K562 (cell line): ENCODE results near the gene CCDC17. TPM values are rescaled to one million over a fixed set of nuclear protein-coding genes. Genes with fewer than 3 reads are reported as not detected.

ENCODE experiments used
- CBFA2T3 ChIP-seq: fragments of 450-650 bp; IDR thresholded peaks from 2 replicates; pipeline ENCODE4 v1.6.1; 2017
- CHD2 ChIP-seq: IDR thresholded peaks from 2 replicates; pipeline ENCODE4 v1.6.1; 2011; ENCODE audit warnings: low read depth, low read length
- CXXC5 ChIP-seq: fragments of 250-450 bp; sonication (Bioruptor Pico); IDR thresholded peaks from 2 replicates; pipeline ENCODE4 v1.8.0; 2022; ENCODE audit warnings: inconsistent platforms, mild to moderate bottlenecking, moderate library complexity
- FOXJ3 ChIP-seq: sonication (generic); formaldehyde crosslinking; IDR thresholded peaks from 2 replicates; pipeline ENCODE4 v1.4.0; 2020; ENCODE audit warnings: mild to moderate bottlenecking, missing genetic modification reagents
- LCOR ChIP-seq: sonication (generic); formaldehyde crosslinking; IDR thresholded peaks from 2 replicates; pipeline ENCODE4 v1.8.0; 2022; ENCODE audit warnings: mild to moderate bottlenecking, missing genetic modification reagents
- LEF1 ChIP-seq: fragments of 450-650 bp; IDR thresholded peaks from 2 replicates; pipeline ENCODE4 v1.6.1; 2016; ENCODE audit warnings: mild to moderate bottlenecking
- NFIC ChIP-seq: fragments of 450-650 bp; IDR thresholded peaks from 2 replicates; pipeline ENCODE4 v1.6.1; 2017; ENCODE audit warnings: mild to moderate bottlenecking, inconsistent platforms
- PHF21A ChIP-seq: fragments of 450-650 bp; IDR thresholded peaks from 2 replicates; pipeline ENCODE4 v1.6.1; 2017; ENCODE audit warnings: low read depth, borderline replicate concordance
- RCOR1 ChIP-seq, 2 experiments: IDR thresholded peaks; 2 replicates each; pipeline ENCODE4 v1.6.1; 2012; ENCODE audit warnings: low read depth in 2 of 2, low read length in 2 of 2, borderline replicate concordance in 1 of 2, improper control_type of control experiment in 1 of 2
- REST ChIP-seq, 2 experiments: fragments of 450-650 bp; formaldehyde crosslinking in 1 of 2; IDR thresholded peaks; 2 replicates each; pipeline versions ENCODE4 v1.4.0 to v1.6.1; 2014 to 2020; ENCODE audit warnings: mild to moderate bottlenecking in 2 of 2, borderline replicate concordance in 1 of 2, low read depth in 1 of 2
- SMARCC2 ChIP-seq: fragments of 450-650 bp; IDR thresholded peaks from 2 replicates; pipeline ENCODE4 v1.6.1; 2017; ENCODE audit warnings: antibody characterized with exemption, moderate library complexity, mild to moderate bottlenecking, low read depth
- XRCC4 ChIP-seq: IDR thresholded peaks from one replicate; pipeline ENCODE4 v1.6.1; 2011; ENCODE audit not compliant: insufficient read depth, insufficient read length; ENCODE audit errors: extremely low read depth
- ZBTB17 ChIP-seq: fragments of 450-650 bp; formaldehyde crosslinking; IDR thresholded peaks from 2 replicates; pipeline ENCODE4 v1.4.0; 2020; ENCODE audit warnings: mild to moderate bottlenecking
- ZNF134 ChIP-seq: fragments of 250-450 bp; sonication (Bioruptor Pico); conservative IDR thresholded peaks from 2 replicates; pipeline ENCODE4 v1.4.0; 2020
- ZNF589 ChIP-seq: fragments of 200-800 bp; sonication (Bioruptor generic); IDR thresholded peaks from 2 replicates; pipeline ENCODE4 v1.6.1; 2016; ENCODE audit warnings: low read depth, missing genetic modification characterization, missing compliant biosample characterization
- polyA plus RNA-seq, 8 experiments: library from polyadenylated mRNA; depleted of rRNA in 4 of 8; stranded (reverse) in 5 of 8; unstranded in 3 of 8; fragments of >200 nt; fragmentation: Nextera tagmentation in 2 of 8; fragmentation: Illumina TruSeq in 1 of 8; extraction: Ambion mirVana in 2 of 8; extraction: Trizol in 1 of 8; gene quantifications; 2 replicates each; pipeline versions ENCODE4 v1.2.1 to v1.2.3, GENCODE V29; 2011 to 2014; ENCODE audit warnings: inconsistent platforms in 1 of 8, missing spikeins in 1 of 8
- total RNA-seq, 7 experiments: library from RNA; depleted of rRNA in 6 of 7; stranded (reverse); fragments of >200 nt in 6 of 7; fragmentation: Illumina TruSeq in 2 of 7; extraction: Trizol in 2 of 7; gene quantifications; 2 replicates each; pipeline versions ENCODE4 v1.2.1 to v1.2.3, GENCODE V29; 2011 to 2021; ENCODE audit warnings: low replicate concordance in 1 of 7
- TF ChIP-seq, protein P1 (sequence below), 2 experiments: fragments of 450-650 bp in 1 of 2; sonication (generic) in 1 of 2; formaldehyde crosslinking in 1 of 2; IDR thresholded peaks in 1 of 2; conservative IDR thresholded peaks in 1 of 2; 2 replicates each; pipeline versions ENCODE4 v1.6.1 to v1.8.1; 2016 to 2023; ENCODE audit warnings: mild to moderate bottlenecking in 2 of 2, moderate library complexity in 2 of 2, inconsistent platforms in 1 of 2, missing genetic modification reagents in 1 of 2
- TF ChIP-seq, protein P2 (sequence below): fragments of 250-450 bp; sonication (Bioruptor Pico); IDR thresholded peaks from 2 replicates; pipeline ENCODE4 v1.5.0; 2021; ENCODE audit warnings: mild to moderate bottlenecking, borderline replicate concordance

The CCDC17 gene
- total and polyA plus RNA-seq, 9 of the 15 experiments (the other 6 are each of a cell fraction or from before 2014, with no cell fraction given) = 0.20 to 2.4 (median 0.85) TPM

- TF ChIP-seq REST (IDR thresholded peaks at IDR 0.05; ENCODE audit: borderline replicate concordance) = 0 out of 2 replicates have a peak, but pooled peaks have one; percentile 7
- TF ChIP-seq REST (CRISPR knock-in tag; IDR thresholded peaks at IDR 0.05; ENCODE audit: low read depth) = no peak
- TF ChIP-seq ZNF134 = 0 out of 2 replicates have a peak, but pooled peaks have one; percentile 8
- TF ChIP-seq FOXJ3 = no peak
- TF ChIP-seq CBFA2T3 = peak; percentile 84
- no peak for TF ChIP-seq ZNF589 (CRISPR knock-in tag)
- peak; percentile 54 for TF ChIP-seq CXXC5 (CRISPR knock-in tag)
- no peak for TF ChIP-seq CHD2
- TF ChIP-seq NFIC = peak; percentile 37; the same call in 1 of the 2 replicates
- 0 out of 2 replicates have a peak, but pooled peaks have one; percentile 40 for TF ChIP-seq ZBTB17 (CRISPR knock-in tag)
- peak; percentile 68; the same call in 1 of the 2 replicates for TF ChIP-seq PHF21A
- peak; percentile 85; the same call in 1 of the 2 replicates for TF ChIP-seq LEF1
- TF ChIP-seq XRCC4 = no peak
- TF ChIP-seq LCOR (CRISPR knock-in tag) = peak; percentile 63; the same call in 1 of the 2 replicates
- TF ChIP-seq, protein P1, sequence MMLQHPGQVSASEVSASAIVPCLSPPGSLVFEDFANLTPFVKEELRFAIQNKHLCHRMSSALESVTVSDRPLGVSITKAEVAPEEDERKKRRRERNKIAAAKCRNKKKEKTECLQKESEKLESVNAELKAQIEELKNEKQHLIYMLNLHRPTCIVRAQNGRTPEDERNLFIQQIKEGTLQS (IDR thresholded peaks at IDR 0.05) = no peak
- TF ChIP-seq, protein P1 (CRISPR knock-in tag; conservative IDR thresholded peaks at IDR 0.05) = 0 out of 2 replicates have a peak, but pooled peaks have one; percentile 42
- TF ChIP-seq SMARCC2 = peak; percentile 72
- TF ChIP-seq, protein P2, sequence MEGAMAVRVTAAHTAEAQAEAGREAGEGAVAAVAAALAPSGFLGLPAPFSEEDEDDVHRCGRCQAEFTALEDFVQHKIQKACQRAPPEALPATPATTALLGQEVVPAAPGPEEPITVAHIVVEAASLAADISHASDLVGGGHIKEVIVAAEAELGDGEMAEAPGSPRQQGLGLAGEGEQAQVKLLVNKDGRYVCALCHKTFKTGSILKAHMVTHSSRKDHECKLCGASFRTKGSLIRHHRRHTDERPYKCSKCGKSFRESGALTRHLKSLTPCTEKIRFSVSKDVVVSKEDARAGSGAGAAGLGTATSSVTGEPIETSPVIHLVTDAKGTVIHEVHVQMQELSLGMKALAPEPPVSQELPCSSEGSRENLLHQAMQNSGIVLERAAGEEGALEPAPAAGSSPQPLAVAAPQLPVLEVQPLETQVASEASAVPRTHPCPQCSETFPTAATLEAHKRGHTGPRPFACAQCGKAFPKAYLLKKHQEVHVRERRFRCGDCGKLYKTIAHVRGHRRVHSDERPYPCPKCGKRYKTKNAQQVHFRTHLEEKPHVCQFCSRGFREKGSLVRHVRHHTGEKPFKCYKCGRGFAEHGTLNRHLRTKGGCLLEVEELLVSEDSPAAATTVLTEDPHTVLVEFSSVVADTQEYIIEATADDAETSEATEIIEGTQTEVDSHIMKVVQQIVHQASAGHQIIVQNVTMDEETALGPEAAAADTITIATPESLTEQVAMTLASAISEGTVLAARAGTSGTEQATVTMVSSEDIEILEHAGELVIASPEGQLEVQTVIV (CRISPR knock-in tag) = peak; percentile 86; the same call in 1 of the 2 replicates
- TF ChIP-seq RCOR1 (IDR thresholded peaks at IDR 0.05; ENCODE audit: borderline replicate concordance in 1 of 2, low read depth in 2 of 2, low read length in 2 of 2) = peak; percentile 11 to 59; a peak in 2 of 4 replicates
Measured at GRCh38 chr1:45574105-45574626, 49.7 kb downstream of the CCDC17 start (continued).
